ENCODE results near the gene MGAT1.

GRCh38 chr5:180810210-180810958 is 7.8 kb upstream of the MGAT1 start:
- TF ChIP-seq YY1 (IDR thresholded peaks at IDR 0.05; ENCODE audit: insufficient read depth, insufficient read length) (no peak), ZNF274 (IDR thresholded peaks at IDR 0.05; ENCODE audit: low read depth, low read length) (no peak), SUZ12 (IDR thresholded peaks at IDR 0.05; ENCODE audit: extremely low read depth, insufficient read depth, insufficient read length) (no peak)

All from NT2/D1 (cell line).